GM18909 (cell line): ENCODE results near the gene CDKAL1.
"Not testable (repeated sequence)": the region's sequence is repeated elsewhere in the genome, so short reads cannot be mapped to it uniquely, and the experiment has no call there.

Source experiments
- ATAC-seq: cut with Tn5 transposase; IDR thresholded peaks from one replicate; pipeline ENCODE4 v1.9.1; 2021; ENCODE audit warnings: mild to moderate bottlenecking; ENCODE audit not compliant: unreplicated experiment, poor library complexity

Gene CDKAL1

GRCh38 chr6:20892365-20892764 lies 358.1 kb downstream of the CDKAL1 start:
- ATAC-seq, result no peak

GRCh38 chr6:20893412-20893811 lies 359.2 kb downstream of the CDKAL1 start:
- ATAC-seq, result no peak

GRCh38 chr6:20900389-20901160 lies 366.3 kb downstream of the CDKAL1 start:
- ATAC-seq, result peak; percentile 94

GRCh38 chr6:20905377-20905776 lies 371.1 kb downstream of the CDKAL1 start:
- ATAC-seq, result no peak

- ATAC-seq, result no peak
These were observed 372.7 kb downstream of the CDKAL1 start for GRCh38 chr6:20906945-20907344.

- ATAC-seq, result no peak
These were observed 373.3 kb downstream of the CDKAL1 start for GRCh38 chr6:20907486-20908071.

- no peak for ATAC-seq
These were observed 375.4 kb downstream of the CDKAL1 start for GRCh38 chr6:20909621-20910020.

GRCh38 chr6:20911712-20912111 lies 377.5 kb downstream of the CDKAL1 start:
- ATAC-seq, result no peak

- no peak for ATAC-seq
These were observed 380.9 kb downstream of the CDKAL1 start for GRCh38 chr6:20915156-20915555.

- ATAC-seq, result no peak
These were observed 381.4 kb downstream of the CDKAL1 start for GRCh38 chr6:20915626-20916025.

GRCh38 chr6:20916086-20916485 lies 381.8 kb downstream of the CDKAL1 start:
- no peak for ATAC-seq

- ATAC-seq, result peak; percentile 58
These were observed 384.6 kb downstream of the CDKAL1 start for GRCh38 chr6:20918868-20919267.

GRCh38 chr6:20919677-20920385 lies 385.6 kb downstream of the CDKAL1 start:
- peak; percentile 76 for ATAC-seq

- ATAC-seq, result no peak
These were observed 387.3 kb downstream of the CDKAL1 start for GRCh38 chr6:20921578-20921977.

- no peak for ATAC-seq
These were observed 388.5 kb downstream of the CDKAL1 start for GRCh38 chr6:20922743-20923142.

- ATAC-seq, result not testable (repeated sequence)
These were observed 389.8 kb downstream of the CDKAL1 start for GRCh38 chr6:20924094-20924493.

- ATAC-seq, result no peak
These were observed 390.8 kb downstream of the CDKAL1 start for GRCh38 chr6:20924911-20925543.

GRCh38 chr6:20927130-20927860 lies 393.0 kb downstream of the CDKAL1 start:
- no peak for ATAC-seq

- ATAC-seq, result no peak
These were observed 395.0 kb downstream of the CDKAL1 start for GRCh38 chr6:20929283-20929682.

GRCh38 chr6:20931093-20931492 lies 396.8 kb downstream of the CDKAL1 start:
- no peak for ATAC-seq
